ENCODE measurements around the gene TIMM8B.
"Not testable (repeated sequence)": the region's sequence is repeated elsewhere in the genome, so short reads cannot be mapped to it uniquely, and the experiment has no call there.

Gene TIMM8B, protein sequence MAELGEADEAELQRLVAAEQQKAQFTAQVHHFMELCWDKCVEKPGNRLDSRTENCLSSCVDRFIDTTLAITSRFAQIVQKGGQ

DNA sequence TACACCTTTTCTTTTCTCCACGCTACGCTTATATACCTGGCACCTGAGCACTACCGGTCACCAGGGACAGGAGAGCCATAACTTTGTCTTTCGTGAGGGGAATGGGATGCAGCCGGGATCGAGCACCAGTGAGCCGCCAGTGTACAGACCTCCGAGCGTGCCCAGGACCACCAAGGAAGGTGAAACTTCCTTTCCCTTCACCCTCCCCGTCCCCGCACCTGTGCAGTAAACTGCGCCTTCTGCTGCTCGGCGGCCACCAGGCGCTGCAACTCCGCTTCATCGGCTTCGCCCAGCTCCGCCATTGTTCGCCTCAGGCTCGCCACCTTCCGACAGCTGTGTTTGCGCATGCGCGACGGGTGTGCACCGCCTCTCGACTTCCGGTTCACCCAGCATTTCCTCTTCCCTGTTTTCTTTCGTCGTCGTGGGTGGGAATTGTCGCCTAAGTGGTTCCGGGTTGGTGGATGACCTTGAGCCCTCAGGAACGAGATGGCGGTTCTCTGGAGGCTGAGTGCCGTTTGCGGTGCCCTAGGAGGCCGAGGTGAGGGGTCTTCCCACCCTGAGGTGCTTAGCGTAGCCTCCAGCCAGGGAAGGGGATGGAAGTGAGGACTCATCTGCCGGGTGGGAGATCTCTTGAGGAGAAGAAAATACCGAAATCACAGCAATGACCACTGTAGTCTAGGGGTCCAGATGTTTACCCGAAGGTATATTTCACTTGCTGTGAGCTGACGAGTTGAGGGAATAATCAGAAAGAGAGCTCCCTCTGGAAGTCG lies at the start of gene TIMM8B, which contains the start of gene SDHD:
TIMM8B (minus strand) TSS at position 335 of the 770 bp plus-strand sequence; CDS start at position 302, 33 bp downstream.
SDHD (plus strand) TSS at position 452 of the 770 bp plus-strand sequence; CDS start at position 487, 35 bp downstream.
- DNase-seq: peak; percentile 95

DNA sequence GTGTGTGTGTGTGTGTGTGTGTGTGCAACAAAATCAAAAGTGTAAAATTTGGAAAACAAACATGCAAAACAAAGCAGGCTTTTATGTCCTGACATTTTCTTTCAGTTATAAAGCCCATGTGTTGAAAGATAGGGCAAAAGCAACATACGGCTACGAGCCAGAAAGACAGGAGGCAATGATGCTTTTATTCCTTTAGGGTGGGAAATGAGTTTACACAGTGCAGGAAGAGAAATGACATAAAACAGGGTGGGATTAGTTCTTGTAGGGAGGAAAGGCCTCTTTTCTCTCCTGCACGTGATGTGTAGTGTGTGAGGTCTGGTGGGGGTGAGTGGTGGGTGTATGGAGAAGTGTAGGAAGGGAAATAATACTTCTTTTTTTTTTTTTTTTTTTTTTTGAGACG lies 47.9 kb upstream of the TIMM8B start:
- no peak for DNase-seq

DNA sequence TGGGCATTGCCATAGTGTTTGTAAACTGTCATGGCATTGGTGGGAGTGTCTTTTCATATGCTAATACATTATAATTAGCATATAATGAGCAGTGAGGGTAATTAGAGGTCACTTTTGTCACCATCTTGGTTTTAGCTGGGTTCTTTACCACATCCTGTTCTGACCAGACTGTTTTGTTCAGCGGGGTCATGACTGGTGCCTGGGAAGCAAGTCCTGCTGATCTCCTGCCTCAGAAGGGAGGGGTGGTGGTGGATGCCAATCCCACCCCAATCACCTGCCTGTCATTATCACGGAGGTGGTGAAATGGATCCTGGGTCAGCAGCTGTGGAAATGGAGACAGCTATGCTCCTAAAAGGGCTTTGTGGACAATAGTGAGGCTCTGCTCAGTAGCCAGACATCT lies 46.2 kb upstream of the TIMM8B start:
- no peak for DNase-seq

DNA sequence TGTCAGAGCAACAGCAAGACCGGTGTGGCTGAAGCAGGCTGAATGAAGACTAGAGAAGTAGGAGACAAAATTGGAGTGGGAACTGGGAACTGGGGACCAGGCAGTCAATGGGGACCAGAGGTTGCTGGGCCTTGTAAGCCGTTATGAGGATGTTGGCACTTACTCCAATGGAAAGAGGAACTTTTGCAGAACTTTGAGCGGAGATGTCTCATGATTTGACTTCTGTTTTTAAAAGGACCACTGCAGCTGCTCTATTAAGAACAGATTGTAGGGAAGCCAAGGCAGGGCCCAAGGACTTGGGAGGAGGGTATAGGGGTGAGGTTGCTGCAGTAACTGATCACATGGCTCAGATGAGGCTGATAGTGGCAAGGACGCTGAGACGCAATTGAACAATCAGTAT lies 43.1 kb upstream of the TIMM8B start:
- no peak for DNase-seq

DNA sequence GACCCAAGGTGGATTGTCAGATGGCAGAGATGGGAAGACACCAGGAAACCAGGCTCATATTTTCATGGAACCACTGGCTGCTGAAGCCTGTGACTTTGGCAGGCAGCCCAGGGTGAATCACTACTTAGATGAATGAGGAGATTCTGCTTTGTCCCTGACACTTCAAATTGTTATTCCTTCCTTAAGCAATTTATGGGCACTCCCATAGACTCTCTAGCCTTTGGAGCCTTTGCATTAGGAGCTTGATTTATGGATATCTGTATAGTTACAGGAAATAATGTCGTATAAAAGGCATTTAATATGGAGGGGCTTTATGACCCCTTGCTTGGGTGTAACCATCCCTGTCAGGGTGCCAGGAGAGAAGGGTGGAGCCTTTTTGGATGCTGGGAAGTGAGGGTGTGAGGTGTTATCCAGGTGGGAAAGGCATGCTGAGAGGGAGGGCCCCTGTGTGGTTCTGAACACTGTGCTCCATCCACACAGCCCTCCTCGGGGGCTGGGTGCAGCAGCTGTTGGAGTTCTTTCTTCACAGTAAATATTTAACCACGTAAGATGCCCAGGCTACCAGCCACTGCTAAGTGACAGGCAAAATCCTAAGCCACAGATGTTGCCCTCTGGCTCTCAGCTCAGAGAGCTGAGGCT lies 42.0 kb upstream of the TIMM8B start:
- DNase-seq: peak; percentile 43

DNA sequence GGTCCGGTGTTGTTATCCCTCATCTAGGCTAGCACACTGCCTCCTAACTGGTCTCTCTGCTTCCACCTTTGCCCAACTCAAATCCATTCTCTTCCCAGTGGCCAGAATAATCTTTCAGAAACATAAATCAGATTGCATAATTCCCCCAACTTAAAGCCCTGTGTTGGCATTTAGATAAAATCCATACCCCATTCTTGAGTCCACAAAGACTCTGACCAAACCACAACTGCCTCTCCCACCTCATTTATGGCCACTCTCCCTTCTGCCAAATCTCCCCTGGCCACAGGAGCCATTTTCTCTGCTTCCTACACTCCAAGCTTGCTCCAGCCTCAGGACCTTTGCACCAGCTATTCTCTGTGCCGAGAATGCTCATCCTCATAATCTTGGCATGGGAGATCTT lies 40.5 kb upstream of the TIMM8B start:
- DNase-seq: no peak

DNA sequence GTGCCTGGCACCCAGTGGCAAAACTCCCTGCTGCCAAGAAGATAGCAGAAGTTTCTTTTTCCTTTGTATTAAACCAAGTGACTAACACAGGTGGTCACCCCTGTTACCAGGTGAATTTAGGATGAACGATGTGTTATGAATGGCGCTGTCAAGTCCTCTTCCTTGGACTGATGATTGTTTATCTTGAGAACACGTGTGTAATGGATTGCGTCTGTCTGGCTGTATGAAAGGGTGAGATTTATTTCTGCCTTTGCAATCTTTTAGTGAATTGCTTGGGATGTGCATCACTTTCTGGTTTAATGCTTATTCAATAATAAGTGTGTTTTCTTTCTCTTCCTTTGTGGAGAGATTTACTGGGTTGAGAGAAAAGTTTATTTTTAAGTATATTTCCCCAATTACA lies 36.6 kb upstream of the TIMM8B start:
- no peak for DNase-seq

DNA sequence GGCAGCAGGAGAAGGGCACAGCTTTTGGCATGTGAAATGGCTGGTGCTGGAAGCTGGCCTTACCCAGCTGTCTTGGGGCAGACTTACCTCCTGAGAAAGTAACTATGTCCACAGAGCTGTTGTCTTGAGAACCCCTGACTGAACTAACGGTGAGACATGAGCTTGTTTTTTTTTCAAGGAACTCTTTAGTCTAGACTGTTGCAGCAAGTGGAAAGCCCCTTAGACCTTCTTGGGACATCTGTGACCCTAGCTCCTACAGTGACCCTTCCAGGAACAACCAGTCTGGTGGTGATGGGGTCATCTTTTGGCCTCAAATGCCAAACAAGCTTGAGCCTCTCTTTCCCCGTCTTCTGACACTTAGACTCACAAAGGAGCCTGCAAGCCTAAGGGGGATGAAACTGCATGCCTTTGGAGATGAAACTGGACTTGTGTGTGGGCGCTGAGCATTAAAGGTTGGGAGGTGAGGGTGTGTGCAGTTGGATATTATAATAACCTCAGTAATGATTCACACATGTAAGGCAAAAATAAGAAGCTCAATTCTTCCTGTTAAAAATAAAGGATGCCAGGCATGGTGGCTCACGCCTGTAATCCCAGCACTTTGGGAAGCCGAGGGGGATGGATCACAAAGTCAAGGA lies 35.5 kb upstream of the TIMM8B start:
- DNase-seq: no peak

DNA sequence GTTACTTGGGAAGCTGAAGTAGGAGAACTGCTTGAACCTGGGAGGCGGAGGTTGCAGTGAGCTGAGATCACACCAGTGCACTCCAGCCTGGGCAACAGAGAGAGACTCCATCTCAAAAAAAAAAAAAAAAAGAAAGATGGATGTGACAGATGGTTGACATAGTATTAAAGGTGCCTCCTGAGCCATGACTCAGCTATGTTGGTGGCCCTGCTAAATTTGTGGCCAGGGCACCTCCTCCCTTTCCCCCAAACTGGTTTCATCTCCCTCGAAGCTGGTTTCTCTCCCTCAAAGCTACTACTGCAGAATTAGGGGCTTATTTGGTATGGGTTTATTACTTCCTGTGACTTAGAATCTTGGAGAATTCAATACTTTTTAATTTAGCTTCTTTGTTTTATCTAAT lies 31.6 kb upstream of the TIMM8B start:
- no peak for DNase-seq

DNA sequence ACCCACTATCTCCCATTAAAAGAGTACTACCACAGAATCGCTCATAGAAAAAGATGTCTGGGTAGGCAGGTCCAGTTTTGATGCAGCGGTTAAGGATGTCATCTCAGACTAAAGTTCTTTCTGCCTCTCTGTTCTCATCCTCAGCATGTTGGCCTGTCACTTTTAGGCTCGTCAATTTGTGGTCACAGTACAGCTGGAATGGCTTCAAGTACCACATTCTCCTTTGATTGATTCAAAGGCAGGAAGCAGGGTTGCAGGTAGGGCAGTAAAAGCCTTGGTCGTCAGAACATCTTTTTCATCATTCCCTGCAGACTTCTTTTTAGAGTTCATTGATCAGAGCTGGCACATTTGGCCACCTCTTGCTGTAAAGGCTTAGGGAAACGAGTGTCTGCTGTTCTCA lies 28.8 kb upstream of the TIMM8B start:
- no peak for DNase-seq

DNA sequence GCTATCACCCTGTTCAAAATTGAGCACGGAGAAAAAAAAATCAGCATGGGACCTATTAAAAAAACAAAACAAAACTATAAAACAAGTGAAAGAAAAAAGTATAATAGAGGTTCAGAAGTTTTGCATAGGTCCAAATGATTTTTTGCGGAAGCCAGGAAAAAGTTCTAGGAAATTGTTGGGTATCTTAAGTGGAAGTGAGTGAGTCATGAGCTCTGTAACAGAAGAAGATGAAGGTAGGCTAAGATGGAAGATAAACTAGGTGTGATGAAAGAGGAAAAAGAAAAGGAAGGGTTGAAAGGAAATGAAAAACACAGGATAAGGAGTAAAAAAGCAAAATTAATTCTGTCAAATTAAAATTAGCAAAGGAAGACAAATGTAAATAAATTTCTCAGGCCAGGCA lies 27.9 kb upstream of the TIMM8B start:
- DNase-seq: no peak

DNA sequence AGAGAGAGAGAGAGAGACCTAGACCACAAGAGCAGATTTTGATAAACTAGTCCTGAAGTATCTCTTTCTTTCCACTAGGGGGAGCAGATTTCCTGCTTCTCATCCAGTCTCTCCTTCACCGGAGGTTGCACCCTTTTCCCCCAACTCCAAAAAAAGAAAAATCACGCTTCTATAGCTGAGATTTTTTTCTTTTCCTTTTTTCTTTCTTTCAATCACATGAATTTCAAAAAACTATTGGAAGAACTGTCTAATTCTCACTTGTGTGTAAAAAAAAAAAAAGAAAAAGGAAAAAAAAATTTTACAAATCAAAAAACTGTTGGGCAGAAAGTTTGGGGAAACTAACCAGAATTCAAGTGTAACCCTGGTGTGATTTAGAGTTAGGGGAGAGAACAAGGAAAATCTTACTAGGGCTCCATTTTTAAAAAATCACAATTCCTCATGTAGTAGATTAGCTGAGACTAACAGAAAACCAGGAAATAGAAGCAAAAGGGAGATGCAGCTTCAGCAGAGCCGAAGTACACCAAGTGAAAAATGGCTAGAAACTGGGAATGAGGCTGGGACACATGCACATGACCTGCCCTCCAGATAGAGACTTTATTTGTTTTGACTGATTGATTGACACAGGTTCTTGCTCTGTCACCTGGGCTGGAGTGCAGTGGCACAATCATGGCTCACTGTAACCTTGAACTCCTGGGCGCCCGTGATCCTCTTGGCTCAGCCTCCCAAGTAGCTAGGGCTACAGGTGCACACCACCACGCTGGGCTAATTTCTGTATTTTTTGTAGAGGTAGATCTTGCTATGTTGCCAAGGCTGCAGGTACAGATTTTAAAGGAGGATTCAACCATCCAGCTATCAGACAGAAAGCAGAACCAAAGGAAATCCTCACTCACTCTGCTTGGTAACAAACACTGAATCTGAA lies 27.2 kb upstream of the TIMM8B start:
- peak; percentile 20 for DNase-seq

DNA sequence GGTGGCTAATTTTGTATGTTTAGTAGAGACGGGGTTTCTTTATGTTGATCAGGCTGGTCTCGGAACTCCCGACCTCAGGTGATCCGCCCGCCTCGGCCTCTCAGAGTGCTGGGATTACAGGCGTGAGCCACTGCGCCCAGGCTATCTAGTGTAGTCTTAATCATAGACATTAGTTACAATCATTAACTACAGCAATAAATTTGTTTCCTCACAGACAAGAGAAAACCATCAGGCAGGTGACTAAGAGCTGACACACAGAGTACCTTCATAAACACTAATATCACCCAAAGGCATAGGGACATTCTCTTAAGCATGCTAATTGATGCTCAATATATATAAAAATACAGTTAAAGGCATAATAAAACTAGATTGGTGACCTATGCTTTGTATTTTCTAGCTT lies 19.5 kb upstream of the TIMM8B start:
- no peak for DNase-seq

DNA sequence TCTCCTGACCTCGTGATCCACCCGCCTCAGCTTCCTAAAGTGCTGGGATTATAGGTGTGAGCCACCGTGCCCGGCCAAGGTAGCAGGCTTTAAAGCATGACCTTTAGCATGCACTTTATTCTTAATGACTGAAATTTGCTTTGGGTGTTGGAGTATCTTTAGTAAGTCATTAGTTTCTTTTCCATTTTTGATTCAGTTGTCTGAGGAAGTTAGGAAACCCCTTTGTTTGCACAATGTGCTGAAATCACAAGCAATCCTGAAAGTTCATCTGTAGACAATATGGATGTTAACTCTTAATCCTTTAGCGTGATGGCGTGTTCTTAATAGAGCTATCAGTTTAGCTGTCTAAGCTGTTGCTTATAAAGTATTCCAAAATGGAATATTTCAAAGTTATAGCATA lies 16.9 kb upstream of the TIMM8B start:
- DNase-seq: no peak

DNA sequence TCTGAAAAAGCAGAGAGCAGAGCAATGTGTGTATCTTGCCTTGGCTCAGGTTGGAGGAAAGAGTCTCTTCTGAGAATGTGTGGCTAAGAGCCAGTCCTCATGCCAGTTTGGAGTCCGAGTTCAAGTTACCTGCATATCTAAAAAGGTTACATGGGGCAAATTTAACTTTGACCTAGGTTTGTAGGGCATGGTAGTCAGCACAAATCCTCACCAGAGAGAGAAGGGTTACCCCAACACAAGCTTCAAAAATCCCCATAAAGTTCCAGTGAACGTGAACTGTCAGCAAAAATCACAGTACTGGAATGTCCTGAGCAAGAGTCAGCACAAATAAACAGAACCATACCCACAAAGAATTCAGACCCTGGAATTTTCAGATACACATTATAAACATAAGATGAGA lies 13.9 kb upstream of the TIMM8B start:
- no peak for DNase-seq

DNA sequence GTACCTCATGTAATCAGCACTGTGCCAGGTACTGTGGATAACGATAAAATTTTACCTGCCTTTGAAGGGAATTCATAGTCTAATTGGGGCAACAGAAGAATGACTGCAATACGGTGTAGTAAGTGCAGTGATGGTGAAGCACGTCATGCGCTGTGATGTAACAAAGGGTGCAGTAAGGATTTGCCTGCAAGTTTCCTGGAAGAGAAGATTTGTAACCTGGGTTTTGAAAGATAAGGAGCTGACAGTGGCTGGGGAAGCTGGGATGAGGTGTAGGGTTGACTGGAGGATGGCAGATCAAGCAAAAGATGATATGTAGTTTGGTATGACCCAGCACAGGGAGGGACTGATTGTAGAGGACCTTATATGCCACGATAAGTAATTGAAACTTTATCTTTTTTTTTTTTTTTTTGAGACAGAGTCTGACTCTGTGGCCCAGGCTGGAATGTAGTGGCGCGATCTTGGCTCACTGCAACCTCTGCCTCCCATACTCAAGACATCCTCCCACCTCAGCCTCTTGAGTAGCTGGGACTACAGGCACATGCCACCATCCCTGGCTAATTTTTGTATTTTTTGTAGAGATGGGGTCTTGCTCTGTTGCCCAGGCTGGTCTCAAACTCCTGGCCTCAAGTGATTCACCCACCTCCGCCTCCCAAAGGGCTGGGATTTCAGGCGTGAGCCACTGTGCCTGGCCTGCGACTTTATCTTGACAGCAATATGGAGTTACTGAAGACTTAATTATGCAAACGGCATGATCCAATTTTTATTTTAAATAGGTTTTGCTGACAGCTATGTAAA lies 11.4 kb upstream of the TIMM8B start:
- no peak for DNase-seq

DNA sequence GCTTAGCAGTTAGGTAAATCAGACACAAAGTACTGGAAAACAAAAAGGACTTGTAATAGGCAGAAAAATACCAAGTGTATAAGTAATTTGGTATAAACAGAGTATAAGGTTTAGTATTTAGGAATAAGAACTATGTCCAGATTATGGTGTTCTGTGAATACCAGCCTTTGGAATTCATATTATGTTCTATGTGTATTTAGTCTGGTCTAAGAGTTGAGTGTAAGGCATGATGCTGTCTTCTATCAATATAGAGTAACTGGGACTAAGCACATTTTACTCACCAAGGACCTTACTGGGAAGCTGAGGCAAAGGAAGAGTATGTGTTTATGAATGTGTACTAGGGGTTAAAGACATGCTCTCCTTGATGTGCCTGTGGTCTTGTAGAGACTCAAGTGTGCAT lies 9.6 kb upstream of the TIMM8B start:
- no peak for DNase-seq

DNA sequence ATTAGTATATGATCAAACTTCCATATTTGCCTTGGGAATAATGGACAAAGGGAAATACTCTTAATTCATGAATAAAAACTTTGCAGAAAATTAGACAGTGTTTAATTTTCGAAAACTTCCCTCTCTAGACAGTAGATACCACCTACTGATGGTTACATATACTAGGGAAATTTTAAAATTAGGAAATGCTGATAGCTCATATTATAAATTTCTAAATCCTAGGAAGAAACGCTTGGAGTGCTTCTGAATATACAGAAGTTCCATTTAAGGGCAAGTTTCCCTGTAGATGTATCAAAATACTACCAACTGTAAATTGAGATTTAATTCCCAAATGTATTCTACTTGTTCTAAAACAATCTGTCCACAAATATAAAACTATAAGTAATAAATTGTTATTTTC lies 8.7 kb upstream of the TIMM8B start:
- DNase-seq: not testable (repeated sequence)

DNA sequence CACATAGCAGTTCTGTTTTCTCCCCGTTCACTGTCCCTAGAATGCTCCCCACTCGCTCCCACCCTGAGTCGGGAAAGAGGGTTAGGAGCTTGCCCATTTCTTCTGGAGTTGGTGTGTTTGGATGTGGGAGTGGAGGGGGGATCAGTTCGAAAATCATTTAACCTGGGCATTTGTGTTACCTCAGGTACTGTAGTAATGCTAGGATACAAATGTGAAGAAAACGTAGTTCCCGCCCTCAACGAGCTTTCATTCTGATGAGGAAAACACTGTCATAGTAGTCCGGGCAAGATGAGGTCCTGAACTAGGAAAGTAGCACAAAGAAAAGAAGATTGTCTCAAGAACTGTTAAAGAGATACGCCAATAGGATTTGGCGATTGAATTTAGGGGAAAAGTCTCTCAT lies 656 bp upstream of the TIMM8B start:
- no peak for DNase-seq

DNA sequence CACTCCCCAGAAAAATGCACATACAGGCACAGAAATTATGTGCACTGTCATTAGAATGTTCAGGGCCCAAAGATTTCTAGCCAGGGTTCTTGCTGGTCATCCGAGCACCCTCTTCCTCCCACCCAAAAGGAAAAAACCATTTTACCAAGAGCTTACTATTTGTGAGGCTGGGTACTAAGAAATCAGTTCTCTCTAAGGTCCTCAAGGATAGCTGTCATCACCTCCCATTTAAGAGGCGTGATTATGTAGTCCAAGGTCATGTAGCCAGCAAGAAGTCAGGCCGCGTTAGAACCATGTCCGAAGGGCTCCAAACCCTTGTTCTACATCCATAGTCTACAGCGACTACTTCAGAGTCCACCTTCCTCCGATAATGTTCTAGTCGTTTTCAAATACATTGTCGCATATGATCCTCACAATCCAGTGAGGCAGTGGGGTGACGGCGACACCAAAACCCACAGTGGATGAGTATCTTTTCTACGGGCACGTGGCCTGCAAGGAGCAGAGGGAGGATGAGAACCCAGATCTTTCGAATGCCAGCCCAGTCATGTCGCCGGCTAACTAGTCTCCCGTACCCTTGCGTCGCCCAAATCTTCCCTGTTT lies 634 bp downstream of the TIMM8B start:
- DNase-seq: no peak

DNA sequence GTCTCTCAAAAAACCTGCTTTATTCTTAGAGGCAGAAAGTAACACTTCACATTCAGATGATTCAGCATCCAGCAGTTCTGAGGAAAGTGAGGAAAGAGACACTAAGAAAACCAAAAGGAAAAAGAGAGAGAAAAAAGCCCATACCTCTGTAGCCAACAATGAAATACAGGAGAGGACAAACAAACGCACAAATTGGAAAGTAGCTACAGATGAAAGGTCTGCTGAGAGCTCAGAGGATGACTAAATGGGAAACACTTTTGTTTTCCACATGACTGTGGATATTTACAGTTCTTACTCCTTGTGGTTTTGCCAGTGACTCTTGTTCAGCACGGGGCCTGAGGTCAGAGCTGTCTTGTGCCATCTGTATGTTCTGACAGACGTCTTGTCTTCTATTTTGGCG lies 3.8 kb downstream of the TIMM8B start:
- DNase-seq: no peak
